ENCODE results near the gene CLPTM1.
A peak's percentile ranks its signal among the peaks of the same experiment; 100 is the strongest.
"Not testable (repeated sequence)": the region's sequence is repeated elsewhere in the genome, so short reads cannot be mapped to it uniquely, and the experiment has no call there.

The CLPTM1 gene

DNA sequence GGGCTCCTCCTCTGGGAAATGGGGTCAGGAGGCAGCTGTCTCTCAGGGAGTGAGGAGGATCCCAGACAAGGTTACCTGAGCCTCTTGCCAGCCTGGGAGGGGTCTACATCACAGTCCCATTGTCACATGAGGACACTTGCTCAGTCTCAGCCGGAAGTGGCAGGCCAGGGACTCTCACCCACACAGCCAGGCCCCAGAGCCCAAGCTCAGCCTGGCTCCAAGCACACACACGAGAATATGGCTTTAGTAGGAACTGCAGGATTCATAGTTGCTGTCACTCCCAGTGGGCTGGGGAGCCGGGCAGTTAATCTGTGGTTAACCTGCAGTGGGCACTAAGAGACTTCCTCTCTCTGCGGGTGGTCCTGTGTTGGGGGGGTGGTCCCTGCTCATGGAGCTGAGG, 30.3 kb downstream of the CLPTM1 start:
- no peak for DNase-seq

DNA sequence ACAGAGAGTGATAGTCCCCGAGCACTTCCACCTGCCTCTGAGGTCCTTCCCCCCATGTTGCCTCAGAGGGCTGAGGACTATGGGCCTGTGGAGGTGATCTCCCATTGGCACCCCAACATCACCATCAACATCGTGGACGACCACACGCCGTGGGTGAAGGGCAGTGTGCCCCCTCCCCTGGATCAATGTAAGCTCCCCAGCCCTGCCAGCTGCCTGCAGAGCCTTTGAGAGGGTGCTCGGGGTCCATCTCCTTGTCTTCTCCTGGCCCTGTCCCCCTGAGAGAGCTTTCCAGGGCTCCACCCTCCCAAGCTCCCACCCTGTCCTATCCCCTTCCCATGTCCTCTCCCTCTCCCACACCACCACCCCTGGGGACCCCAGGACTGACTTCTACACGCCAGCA, 31.2 kb downstream of the CLPTM1 start:
- no peak for DNase-seq

DNA sequence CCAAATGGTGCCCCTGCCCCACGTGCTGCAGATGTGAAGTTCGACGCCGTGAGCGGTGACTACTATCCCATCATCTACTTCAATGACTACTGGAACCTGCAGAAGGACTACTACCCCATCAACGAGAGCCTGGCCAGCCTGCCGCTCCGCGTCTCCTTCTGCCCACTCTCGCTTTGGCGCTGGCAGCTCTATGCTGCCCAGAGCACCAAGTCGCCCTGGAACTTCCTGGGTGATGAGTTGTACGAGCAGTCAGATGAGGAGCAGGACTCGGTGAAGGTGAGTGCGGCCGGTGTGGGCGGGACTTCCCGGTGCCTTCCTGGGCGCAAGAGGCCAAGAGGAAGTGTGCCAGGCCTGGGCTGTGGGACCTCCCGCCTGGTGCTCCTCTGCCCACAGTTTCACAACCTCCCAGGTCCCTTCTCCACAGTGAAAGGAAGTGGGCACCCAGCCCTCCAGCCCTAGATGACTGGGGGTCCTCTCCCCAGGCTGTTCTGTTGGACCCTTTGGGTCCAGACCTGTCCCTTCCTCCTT, 32.0 kb downstream of the CLPTM1 start:
- DNase-seq, result no peak

DNA sequence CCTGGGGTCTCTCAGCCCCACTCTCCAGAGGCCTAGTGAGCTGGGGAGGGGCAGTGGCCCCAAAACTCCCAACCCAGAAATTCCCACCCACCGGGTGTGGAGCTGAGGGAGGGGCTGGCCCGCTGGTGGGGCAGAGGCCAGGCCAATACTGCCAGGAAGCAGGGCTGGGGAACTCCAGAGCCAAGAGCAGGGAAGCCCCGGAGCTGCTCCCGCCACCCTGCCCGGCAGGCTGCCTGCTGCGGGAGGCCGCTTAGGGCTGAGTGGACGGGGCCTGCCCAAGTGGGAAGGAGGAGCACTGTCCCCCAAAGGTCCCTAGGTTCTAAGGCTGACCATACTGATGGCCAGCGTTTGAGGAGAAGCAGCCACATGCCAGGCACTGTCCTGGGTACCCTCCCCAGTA, 33.1 kb downstream of the CLPTM1 start:
- DNase-seq, result no peak

DNA sequence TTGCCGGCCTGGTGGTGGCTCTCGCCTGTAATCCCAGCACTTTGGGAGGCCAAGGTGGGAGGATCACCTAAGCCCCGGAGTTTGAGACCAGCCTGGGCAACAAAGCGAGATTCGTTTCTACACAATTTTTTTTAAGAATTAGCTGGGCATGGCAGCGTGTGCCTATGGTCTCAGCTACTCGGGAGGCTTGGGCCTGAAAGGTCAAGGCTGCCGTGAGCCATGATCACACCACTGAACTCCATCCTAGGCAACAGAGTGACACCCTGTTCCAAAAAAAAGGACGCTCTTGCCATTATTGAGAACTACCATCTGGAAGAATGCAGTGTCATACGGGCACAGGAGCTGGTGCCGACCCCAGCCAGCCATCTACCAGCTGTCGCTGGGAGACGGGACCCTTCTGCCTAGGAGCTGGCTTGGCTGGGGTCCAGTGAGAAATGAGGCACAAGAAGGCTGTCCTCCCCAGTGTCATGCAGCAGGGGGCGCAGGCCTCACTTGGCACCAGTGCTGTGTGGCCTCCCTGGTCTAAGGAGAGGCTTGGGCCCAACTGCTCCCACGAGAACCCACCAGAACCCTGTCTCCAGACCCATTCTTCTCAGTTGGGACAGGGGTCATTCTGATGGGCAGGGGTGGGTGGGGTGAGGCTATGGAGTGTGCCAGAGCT, 33.8 kb downstream of the CLPTM1 start:
- DNase-seq, result peak; percentile 71

DNA sequence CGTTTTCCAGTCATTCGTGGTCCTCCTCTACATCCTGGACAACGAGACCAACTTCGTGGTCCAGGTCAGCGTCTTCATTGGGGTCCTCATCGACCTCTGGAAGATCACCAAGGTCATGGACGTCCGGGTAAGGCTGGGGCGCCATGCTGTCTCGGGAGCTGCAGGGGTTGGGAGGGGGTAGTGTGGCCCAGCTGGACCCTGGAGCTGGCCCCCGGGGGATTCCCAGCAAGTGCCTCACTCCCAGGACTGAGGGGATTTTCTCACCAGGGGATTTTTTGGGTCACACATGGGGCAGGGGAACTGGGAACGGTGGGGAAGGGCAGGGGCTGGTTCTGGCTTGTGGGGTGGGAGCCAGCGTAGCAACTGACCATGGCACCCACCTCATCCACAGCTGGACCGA, 35.3 kb downstream of the CLPTM1 start:
- DNase-seq, result no peak

DNA sequence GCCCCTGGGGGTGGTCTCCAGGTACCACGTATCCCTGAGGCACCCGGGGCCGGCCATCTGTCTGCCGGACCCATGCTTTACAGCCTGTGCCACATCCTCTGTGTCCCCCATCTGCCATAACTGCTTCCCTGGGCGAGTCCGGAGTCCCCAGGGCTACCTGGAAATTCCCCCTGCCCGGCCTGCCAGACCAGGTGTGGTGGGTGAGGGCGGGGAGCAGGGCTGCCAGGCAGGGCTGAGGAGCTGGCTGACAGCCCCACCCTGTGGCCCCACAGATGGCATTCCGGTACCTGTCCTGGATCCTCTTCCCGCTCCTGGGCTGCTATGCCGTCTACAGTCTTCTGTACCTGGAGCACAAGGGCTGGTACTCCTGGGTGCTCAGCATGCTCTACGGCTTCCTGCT, 35.8 kb downstream of the CLPTM1 start:
- DNase-seq, result no peak

DNA sequence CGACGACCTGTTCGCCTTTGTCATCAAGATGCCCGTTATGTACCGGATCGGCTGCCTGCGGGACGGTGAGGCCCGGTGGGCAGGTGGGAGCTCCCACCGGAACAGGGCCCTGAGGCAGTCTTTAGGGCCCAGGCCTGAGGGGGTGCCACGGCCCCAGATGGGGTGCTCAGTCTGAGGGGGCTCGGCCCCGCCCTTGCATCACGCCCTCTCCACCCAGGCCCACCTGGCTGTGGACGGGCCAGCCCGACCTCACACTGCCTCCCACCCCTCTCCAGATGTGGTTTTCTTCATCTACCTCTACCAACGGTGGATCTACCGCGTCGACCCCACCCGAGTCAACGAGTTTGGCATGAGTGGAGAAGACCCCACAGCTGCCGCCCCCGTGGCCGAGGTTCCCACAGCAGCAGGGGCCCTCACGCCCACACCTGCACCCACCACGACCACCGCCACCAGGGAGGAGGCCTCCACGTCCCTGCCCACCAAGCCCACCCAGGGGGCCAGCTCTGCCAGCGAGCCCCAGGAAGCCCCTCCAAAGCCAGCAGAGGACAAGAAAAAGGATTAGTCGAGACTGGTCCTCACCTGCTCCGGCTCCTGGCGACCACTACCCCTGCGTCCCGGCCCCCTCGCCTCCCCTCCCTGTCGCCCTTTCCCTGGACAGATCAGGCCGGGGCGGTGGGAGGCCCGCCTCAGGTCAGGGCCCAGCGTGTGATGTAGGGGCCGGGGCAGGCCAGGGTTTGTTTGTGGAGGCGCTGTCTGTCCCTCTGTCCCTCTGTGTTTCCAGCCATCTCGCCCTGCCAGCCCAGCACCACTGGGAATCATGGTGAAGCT, 37.4 kb downstream of the CLPTM1 start:
- no peak for DNase-seq

DNA sequence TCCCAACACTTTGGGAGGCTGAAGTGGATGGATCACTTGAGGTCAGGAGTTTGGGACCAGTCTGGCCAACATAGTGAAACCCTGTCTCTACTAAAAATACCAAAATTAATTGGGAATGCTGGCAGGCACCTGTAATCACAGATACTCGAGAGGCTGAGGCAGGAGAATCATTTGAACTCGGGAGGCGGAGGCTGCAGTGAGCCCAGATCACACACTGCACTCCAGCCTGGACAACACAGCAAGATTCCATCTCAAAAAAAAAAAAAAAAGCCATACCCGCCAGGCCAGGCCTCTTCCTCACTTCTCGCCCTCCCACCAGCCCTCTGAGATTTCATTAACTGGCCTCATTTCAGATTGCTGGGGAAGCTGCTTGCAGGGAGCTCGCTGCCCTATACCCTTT, 38.3 kb downstream of the CLPTM1 start:
- no peak for DNase-seq

DNA sequence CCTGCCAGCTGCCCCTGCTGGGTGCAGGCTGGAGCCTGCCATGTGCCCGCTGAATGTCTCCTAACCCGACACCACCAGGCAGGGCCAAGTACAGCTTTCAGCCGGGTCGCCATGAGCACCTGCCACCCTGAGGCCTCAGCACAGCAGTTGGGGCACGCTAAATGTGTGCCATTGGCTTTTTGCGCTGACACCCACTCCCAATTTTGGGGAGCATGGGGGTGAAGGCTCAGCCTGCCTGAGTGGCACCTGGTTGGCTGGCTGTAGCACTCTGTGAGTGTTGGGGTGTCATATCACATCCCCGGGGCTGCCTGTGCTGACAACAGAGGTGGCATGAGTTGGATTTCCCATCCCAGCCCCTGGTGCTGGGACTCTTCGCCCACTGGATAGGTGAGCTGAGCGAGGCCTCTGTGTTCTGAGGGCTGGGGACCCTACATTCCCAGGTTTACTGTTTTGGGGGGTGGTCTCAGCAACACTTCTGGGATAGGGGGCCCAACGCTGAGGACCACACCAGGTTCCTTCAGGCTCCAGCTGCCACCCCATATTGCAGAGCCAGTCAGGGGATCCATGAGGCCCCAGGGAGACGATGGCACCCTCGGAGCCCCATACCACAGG, 38.9 kb downstream of the CLPTM1 start:
- no peak for DNase-seq

DNA sequence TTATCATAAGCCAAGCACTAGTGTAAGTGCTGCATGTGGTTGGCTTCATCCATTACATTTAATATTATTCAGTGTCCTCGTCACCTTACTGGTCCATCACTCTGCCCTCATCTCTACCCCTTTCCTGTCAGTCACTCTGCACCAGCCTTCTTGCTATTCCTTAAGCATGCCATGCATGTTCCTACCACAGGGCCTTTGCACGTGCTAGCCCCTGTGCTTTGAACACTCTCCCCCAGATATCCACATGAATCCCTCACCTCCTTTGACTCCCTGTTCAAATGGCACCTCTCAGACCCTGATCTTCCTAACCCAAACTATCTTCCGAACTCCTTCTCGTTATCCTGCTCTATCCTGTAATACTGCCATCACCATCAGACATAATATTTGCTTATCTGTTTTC, 42.8 kb downstream of the CLPTM1 start:
- no peak for DNase-seq

DNA sequence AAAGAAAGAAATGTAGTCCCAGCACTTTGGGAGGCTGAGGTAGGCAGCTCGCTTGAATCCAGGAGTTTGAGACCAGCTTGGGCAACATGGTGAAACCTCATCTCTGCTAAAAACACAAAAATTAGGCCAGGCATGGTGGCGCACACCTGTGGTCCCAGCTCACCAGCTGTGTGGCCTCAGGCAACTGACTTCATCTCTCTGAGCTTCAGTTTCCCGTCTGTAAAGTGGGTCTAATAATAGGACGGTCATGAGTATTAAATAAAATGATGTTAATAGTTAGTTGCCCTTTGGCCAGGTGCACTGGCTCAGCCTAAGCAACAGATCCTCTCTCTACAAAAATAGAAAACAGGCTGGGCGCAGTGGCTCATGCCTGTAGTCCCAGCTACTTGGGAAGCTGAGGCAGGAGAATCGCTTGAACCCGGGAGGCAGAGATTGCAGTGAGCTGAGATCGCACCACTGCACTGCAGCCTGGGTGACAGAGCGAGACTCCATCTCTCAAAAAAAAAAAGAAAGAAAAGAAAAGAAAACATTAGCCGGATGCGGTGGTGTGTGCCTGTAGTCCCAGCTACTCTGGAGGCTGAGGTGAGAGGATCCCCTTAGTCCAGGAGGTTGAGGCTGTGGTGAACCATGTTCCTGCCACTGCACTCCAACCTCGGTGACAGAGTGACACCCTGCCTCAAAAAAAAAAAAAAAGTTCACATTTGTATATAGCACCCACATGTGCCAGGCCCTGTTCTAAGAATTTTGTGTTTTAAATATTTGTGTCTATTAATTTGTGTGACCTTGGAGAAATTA, 44.1 kb downstream of the CLPTM1 start:
- DNase-seq, result not testable (repeated sequence)

DNA sequence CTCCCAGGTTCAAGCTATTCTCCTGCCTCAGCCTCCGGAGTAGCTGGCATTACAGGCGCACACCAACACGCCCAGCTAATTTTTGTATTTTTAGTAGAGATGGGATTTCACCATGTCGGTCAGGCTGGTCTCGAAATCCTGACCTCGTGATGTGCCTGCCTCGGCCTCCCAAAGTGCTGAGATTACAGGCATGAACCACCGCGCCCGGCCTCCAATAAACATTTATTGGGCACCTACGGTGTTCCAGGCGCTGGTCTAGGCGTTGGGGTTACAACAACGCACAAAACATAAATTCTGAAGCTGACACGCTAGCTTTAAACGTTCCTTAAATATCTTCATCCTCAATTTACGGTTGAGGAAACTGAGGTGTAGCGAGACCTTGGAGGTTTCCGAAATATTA, 45.5 kb downstream of the CLPTM1 start:
- DNase-seq, result not testable (repeated sequence)

DNA sequence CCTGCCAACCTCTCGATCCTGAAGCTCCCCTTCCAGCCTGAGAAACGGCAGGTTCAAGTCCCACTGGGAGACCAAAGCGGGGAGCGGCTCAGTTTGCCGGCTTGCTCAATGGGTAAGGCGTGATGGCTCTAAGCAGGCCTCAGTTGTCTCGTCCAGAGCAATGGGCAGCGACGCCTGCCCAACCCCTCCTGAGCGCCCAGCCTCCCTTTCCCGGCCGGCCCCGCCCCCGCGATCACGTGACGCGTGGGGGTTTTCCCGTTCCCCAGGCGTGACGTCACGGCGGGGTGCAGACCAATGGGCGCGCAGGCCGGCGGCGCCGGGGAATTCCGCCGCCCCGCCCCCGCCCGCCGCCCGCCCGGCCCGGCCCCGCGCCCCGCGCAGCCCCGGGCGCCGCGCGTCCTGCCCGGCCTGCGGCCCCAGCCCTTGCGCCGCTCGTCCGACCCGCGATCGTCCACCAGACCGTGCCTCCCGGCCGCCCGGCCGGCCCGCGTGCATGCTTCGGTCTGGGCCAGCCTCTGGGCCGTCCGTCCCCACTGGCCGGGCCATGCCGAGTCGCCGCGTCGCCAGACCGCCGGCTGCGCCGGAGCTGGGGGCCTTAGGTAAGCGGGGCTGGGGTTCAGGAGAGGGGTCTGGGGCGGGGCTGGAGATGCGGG, 46.0 kb downstream of the CLPTM1 start, which contains the start of gene RELB:
RELB (plus strand) TSS at position 378 of the 653 bp plus-strand sequence; CDS start at position 494, 116 bp downstream.
- DNase-seq, result peak; percentile 97

DNA sequence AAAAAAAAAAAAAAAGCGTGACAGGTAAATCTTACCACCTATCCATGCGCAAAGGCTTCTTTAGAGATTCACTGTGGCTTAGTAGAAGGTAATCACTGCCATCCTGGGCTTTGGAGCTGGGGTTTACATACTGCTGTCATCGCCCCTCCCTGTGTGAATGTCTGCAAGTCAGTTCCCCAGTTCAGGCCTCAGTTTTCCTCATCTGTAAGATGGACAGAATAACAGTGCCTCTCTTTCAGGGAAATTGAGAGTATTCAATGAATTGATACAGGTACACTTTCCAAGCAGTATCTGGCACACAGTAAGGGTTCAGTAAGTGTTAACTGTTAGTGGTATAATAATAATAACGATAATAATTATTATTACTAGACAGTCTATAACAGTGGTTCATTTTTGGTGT, 48.3 kb downstream of the CLPTM1 start:
- no peak for DNase-seq

DNA sequence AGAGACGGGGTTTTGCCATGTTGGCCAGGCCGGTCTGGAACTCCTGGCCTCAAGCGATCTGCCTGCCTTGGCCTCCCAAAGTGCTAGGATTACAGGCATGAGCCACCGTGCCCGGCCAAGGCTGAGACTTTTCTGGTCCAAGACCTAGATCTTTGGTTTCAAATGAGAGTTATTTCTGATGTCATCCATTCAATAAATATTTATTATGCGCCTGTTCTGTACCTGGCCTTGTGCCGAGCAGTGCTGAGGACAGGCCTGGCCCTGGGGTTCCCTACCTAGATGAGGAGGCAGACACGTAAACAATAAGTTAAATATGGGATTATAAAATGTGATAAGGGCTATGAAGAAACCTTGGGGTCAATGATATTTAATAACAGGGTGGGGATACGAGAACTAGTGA, 50.6 kb downstream of the CLPTM1 start:
- no peak for DNase-seq

DNA sequence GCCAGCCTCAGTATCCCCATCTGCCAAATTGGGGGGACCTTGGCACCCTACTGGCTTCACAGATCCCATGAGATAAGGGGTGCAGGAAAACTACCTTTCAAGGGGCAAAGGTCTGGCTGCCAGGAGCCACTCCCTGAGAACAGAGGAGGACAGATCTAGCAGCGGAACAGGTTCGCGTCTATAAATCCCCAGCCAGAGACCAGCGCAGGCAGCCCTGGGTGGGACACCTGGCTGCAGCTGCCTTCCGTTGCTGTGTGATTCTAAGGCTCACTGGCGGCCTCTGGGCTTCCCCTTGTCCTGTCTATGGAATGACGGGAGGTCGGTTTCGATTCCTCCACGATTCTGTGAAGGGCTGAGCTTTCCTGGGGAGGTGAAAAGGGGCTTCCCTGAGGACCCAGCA, 53.4 kb downstream of the CLPTM1 start:
- DNase-seq, result no peak

DNA sequence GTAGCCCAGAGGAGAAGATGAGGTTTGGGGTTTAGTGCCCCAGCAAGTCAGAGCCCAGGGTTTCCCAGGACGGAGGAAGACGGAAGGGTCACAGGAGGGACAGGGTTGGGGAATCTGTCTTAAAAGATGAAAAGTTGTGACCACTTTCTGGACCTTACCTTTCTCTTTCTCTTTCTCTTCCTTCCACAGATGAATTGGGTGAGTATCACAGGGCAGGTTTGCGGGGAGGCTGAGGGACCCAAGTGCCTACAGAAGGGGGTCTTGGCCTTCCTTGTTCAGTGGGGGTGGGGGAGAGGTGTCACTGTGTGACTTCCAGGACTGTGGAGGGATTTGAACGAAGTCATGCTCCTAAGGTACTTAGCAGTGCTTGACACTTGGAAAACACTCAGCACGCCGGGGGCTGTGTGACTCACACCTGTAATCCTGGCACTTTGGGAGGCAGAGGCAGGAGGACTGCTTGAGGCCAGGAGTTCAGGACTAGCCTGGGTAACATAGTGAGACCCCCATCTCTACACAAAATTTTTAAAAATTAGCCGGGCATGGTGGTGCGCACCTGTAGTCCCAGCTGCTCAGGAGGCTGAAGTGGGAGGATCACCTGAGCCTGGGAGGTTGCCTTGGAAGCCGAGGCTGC, 54.6 kb downstream of the CLPTM1 start:
- DNase-seq, result no peak

DNA sequence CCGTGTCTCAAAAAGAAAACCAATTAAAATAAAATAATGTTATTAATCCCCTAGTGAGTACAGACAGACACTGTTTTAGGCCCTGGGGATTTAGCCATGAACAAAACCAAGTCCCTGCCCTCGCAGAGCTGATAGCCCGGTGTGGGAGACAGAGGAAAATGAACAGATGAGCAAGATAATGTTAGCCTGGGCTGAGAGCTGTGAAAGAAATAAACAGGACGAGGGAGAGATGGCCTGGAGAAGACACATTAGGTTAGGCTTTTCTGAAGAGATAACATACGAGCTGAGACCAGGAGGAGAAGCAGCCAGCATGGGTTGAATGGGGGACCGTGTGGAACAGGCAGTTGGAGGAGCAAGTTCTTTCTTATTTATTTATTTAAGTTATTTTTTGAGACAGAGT, 55.1 kb downstream of the CLPTM1 start:
- no peak for DNase-seq

DNA sequence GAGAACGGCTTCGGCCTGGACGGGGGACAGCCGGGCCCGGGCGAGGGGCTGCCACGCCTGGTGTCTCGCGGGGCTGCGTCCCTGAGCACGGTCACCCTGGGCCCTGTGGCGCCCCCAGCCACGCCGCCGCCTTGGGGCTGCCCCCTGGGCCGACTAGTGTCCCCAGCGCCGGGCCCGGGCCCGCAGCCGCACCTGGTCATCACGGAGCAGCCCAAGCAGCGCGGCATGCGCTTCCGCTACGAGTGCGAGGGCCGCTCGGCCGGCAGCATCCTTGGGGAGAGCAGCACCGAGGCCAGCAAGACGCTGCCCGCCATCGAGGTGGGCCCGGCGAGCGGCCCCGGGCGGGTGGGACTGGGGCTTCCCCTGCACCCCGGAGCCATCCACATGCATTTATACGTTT, 56.8 kb downstream of the CLPTM1 start:
- no peak for DNase-seq

DNA sequence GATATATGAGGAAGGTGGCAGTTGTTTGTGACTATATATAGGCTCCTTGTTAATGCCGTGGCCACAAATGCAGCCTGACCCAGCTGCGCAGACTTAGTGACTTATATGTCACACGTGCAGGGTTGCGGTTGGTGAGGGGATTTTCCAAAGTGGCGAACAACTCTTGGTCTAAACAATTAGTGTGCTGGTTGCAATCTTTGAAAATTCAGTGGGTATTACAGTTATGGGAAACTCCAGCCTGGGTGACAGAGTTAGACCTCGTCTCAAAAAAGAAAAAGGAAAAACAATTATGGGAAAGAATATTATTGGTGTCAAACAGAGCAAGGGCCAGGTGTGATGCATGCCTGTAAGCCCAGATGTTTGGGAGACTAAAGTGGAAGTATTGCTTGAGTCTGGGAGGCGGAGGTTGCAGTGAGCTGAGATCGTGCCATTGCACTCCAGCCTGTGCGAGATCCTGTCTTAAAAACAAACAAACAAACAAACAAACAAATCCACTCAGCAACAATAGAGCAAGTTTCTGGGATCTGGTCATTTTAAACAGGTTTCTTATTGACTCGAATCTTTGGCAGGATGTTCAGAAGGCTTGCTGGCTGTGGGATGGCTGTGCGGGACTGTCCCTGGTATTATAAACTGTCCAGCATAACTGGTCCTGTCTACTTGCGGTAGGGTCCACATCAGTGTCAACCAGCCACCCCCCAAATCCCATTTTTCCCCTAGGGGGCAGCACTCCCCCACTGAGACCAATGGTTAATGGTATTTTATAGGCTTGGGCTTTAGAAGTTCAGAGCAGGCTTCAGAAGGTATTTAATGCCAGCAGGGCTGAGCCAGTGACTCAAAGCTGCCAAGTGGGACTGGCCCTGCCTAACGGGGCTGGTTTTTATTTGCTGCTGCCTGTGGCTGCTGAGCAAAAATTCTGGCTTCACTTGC, 61.5 kb downstream of the CLPTM1 start:
- DNase-seq, result peak; percentile 61
